22Rv1 (cell line): ENCODE measurements around the gene ZNF680.

Source experiments
- ZFX ChIP-seq: fragments of 450-650 bp; IDR thresholded peaks from 2 replicates; pipeline ENCODE4 v1.6.1; 2017; ENCODE audit warnings: antibody characterized with exemption, borderline replicate concordance
- TF ChIP-seq, protein P1 (sequence below): fragments of 450-650 bp; IDR thresholded peaks from 2 replicates; pipeline ENCODE4 v1.5.1; 2017; ENCODE audit warnings: mild to moderate bottlenecking

DNA sequence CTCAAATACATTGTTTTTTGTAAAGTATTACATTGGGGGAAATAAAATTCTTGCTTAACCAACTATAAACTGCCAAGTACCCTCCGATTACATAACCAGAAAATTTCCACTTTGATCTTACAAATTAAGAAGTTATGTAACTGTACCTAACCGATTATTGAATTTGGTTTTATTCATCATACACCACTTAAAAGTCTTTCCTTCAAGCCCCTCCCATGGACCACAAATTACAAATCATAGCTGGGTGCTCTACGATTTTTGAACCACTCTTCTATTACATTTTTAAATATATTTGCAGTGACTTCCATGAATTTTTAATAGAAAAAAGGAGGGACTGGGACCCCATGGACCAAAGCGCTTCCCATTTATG is 630 bp downstream of the ZNF680 start:
- TF ChIP-seq, protein P1, sequence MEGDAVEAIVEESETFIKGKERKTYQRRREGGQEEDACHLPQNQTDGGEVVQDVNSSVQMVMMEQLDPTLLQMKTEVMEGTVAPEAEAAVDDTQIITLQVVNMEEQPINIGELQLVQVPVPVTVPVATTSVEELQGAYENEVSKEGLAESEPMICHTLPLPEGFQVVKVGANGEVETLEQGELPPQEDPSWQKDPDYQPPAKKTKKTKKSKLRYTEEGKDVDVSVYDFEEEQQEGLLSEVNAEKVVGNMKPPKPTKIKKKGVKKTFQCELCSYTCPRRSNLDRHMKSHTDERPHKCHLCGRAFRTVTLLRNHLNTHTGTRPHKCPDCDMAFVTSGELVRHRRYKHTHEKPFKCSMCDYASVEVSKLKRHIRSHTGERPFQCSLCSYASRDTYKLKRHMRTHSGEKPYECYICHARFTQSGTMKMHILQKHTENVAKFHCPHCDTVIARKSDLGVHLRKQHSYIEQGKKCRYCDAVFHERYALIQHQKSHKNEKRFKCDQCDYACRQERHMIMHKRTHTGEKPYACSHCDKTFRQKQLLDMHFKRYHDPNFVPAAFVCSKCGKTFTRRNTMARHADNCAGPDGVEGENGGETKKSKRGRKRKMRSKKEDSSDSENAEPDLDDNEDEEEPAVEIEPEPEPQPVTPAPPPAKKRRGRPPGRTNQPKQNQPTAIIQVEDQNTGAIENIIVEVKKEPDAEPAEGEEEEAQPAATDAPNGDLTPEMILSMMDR: no peak
- TF ChIP-seq ZFX: no peak
